Right atrium auricular region (tissue), 2 donors: ENCODE results near the gene ZNF516. TPM values are rescaled to one million over a fixed set of nuclear protein-coding genes. Genes with fewer than 3 reads are reported as not detected.

Source experiments
- DNase-seq: peaks from one replicate; pipeline ENCODE4 v3.0.0-alpha.2; 2019; ENCODE audit warnings: low spot score
- H3K27ac ChIP-seq, 2 donors: fragments of 200-600 bp; sonication (generic); 1 replicate in 1 of 2; 2 replicates in 1 of 2; pipeline ENCODE4 v1.5.1; 2016 to 2019
- H3K27me3 ChIP-seq, 2 donors: fragments of 200-600 bp; sonication (generic); one replicate each; pipeline versions ENCODE4 v1.5.1 to v1.6.0; 2017 to 2019
- H3K36me3 ChIP-seq: fragments of 200-600 bp; sonication (generic); one replicate; pipeline ENCODE4 v1.5.1; 2016
- H3K4me1 ChIP-seq, 2 donors: fragments of 200-600 bp; sonication (generic); one replicate each; pipeline versions ENCODE4 v1.5.1 to v1.6.0; 2017 to 2019
- H3K4me3 ChIP-seq, 2 donors: fragments of 200-600 bp; sonication (generic); 1 replicate in 1 of 2; 2 replicates in 1 of 2; pipeline ENCODE4 v1.5.1; 2017 to 2019; ENCODE audit warnings: mild to moderate bottlenecking in 1 of 2, moderate library complexity in 1 of 2
- H3K9me3 ChIP-seq, 2 donors: fragments of 200-600 bp; sonication (generic); one replicate each; pipeline ENCODE4 v1.5.1; 2019
- CTCF ChIP-seq, 2 donors: fragments of 200-600 bp; sonication (generic); IDR thresholded peaks; one replicate each; pipeline ENCODE4 v1.5.1; 2019; ENCODE audit warnings: antibody characterized with exemption in 2 of 2
- total RNA-seq, 2 donors: library from RNA; depleted of rRNA; stranded (reverse); fragments of >200 nt; gene quantifications; one replicate each; pipeline ENCODE4 v1.1.0, GENCODE V29; 2016

The ZNF516 gene
- total RNA-seq, 2 donors from 2014 or later: 11.0 to 14.0 TPM

GRCh38 chr18:76362676-76363075 lies 132.4 kb downstream of the ZNF516 start:
- Histone ChIP-seq H3K4me3 (no peak overlapping the region), H3K36me3 (peaks cover 26% of the 10 kb centered on the region), H3K9me3 (no peaks in the 10 kb centered on the region), H3K4me1 (no peaks in the 10 kb centered on the region), H3K27ac (no peak overlapping the region), H3K27me3 (no peaks in the 10 kb centered on the region)
- TF ChIP-seq CTCF (IDR thresholded peaks at IDR 0.05): no peak
- no peak for DNase-seq

DNA sequence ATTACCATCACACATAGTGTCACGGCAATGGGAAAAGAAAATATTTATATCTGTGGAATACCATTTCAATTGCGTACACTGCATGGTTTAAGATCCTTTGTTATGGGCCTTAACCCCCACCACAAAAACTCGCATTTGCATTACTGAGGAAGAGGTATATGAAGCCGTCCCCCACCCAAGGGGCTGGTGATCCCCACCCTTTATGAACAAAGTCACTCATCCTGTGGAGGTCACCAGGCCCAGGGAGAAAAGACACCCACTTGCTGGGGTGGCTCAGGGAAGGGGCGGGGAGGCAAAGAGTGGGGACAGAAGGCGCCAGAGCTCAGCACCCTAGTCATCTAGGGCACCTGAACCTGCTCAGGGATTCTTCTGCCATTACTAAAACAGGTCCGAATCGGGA lies 133.8 kb downstream of the ZNF516 start:
- Histone ChIP-seq H3K9me3 (no peaks in the 10 kb centered on the region), H3K27me3 (no peaks in the 10 kb centered on the region), H3K36me3 (peaks cover 36% of the 10 kb centered on the region), H3K4me3 (no peak overlapping the region), H3K4me1 (no peaks in the 10 kb centered on the region), H3K27ac (no peak overlapping the region)
- no peak for TF ChIP-seq CTCF (IDR thresholded peaks at IDR 0.05)
- no peak for DNase-seq

GRCh38 chr18:76359909-76360308 lies 135.1 kb downstream of the ZNF516 start:
- no peak for TF ChIP-seq CTCF (IDR thresholded peaks at IDR 0.05)
- Histone ChIP-seq H3K36me3 (peaks cover 36% of the 10 kb centered on the region), H3K9me3 (no peaks in the 10 kb centered on the region), H3K4me1 (no peaks in the 10 kb centered on the region), H3K4me3 (no peak overlapping the region), H3K27ac (no peak overlapping the region), H3K27me3 (no peaks in the 10 kb centered on the region)
- DNase-seq: no peak

- Histone ChIP-seq H3K4me1 (no peaks in the 10 kb centered on the region), H3K27me3 (no peaks in the 10 kb centered on the region), H3K27ac (no peak overlapping the region), H3K4me3 (no peak overlapping the region), H3K36me3 (peaks cover 36% of the 10 kb centered on the region), H3K9me3 (no peaks in the 10 kb centered on the region)
- TF ChIP-seq CTCF (IDR thresholded peaks at IDR 0.05): no peak
- DNase-seq: no peak
Observed at GRCh38 chr18:76358774-76359173, 136.3 kb downstream of the ZNF516 start.

- Histone ChIP-seq H3K36me3 (peaks cover 36% of the 10 kb centered on the region), H3K4me1 (no peaks in the 10 kb centered on the region), H3K27me3 (no peaks in the 10 kb centered on the region), H3K4me3 (no peak overlapping the region), H3K27ac (no peak overlapping the region), H3K9me3 (no peaks in the 10 kb centered on the region)
- no peak for TF ChIP-seq CTCF (IDR thresholded peaks at IDR 0.05)
- DNase-seq: no peak
Observed at GRCh38 chr18:76357585-76358260, 137.3 kb downstream of the ZNF516 start.

DNA sequence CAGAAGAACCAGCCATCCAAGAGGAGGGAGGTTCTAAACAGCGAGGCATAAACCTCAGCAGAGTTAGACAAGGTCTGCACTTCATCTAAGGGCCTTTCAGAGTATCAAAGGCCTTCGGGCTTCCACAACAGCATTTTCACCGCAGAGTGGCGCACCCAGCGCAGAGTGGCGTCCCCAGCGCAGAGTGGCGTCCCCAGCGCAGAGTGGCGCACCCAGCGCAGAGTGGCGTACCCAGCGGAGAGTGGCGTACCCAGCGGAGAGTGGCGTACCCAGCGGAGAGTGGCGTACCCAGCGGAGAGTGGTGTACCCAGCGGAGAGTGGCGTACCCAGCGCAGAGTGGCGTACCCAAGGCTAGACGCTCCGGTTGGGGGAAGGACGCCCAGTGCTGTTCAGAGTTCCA lies 137.9 kb downstream of the ZNF516 start:
- Histone ChIP-seq H3K27ac (no peak overlapping the region), H3K9me3 (no peaks in the 10 kb centered on the region), H3K4me3 (no peak overlapping the region), H3K4me1 (no peaks in the 10 kb centered on the region), H3K27me3 (no peaks in the 10 kb centered on the region), H3K36me3 (peaks cover 33% of the 10 kb centered on the region)
- TF ChIP-seq CTCF (IDR thresholded peaks at IDR 0.05): no peak
- DNase-seq: no peak
